ENCODE measurements around the gene AKNA.

The AKNA gene

GRCh38 chr9:114395768-114396167 lies 8.0 kb upstream of the AKNA start:
- no peak for DNase-seq

DNA sequence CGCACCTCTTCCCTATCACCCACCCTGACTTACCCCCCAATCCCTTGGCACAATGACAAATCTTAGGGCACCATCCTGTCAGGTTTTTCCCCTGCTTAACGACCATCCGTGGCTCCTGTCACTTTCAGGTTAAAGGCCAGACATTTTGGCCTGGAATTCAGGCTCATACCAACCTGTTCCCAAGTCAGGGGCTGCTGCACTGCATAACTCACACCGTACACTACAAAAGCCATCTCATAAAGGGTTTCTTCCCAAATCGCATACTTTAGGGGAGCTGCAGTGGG lies 7.5 kb upstream of the AKNA start:
- no peak for DNase-seq

- DNase-seq = no peak
These were observed 6.9 kb upstream of the AKNA start for GRCh38 chr9:114394523-114395333.

DNA sequence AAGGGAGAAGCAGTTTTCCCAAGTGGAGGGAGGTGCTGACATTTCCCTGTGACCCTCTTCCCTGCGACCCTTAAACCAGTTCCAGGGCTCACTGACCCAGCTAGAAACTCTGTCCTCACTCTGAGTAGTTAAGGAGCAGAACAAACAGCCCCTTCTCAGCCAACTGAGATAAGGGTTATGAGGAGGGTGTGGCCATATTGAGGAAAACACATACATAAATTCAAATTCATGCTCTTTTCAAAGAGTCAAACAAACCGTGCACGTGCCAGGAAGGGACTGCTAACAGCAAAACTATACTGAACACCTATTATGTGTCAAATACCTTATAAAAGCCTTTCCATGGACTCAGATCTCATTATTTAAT lies 4.9 kb upstream of the AKNA start:
- DNase-seq = no peak

DNA sequence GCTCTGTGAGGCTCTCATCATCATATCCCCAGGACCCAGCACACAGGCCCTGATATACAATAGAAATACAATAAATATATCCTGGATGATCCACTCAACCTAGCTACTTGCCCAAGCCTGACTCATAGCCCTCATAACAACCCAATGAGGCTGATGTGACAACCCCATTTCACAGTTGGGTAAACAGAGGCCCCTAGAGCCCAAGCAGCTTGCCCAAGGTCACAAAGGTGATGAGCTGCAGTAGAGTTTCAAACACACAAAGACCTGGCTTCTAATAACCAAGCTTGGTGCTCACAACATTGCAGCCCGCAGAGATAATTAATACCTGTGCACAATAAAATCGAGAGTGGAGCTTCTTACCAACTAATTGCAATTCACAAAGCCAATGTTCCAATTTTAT lies 3.2 kb upstream of the AKNA start:
- DNase-seq = no peak

GRCh38 chr9:114389612-114390368 lies 2.0 kb upstream of the AKNA start:
- DNase-seq = no peak

GRCh38 chr9:114388764-114389375 lies 1.1 kb upstream of the AKNA start:
- no peak for DNase-seq

GRCh38 chr9:114388357-114388682 lies 538 bp upstream of the AKNA start:
- DNase-seq = no peak

DNA sequence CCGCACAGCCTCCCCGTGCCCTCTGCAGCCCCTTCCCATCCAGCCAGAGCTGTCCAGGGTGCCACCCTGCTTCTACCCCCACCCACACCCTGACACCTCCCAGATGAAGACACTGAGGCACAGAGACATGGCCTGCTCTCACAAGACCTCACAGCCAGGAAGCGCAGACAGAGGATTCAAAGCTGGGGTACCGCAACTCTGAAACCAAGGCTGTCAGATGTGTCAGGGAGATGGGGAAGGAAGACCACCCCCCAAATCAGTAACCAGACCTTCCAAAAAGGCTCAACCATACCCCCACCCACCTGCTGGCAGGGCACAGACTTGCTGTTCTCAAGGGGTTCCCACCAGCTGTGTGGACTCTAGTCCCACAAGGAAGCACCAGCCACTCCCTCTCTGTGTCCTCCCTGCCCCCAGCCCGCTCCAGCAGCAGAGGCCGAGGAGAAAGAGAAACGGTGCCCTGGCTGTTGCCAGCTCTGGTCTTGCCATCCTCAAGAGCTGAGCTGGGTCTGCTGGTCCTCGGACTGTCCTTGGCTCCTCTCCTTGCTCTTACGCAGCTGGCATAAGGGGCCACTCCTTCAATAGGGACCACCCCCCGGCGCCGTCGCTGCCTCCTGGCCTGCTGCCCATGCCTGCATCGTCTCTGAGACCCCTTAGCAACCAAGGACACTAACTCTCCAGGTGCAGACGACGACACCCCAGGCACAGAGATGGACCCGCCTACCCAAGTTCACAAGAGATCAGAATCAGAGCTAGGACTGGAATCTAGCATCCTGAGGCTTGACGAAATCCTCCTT lies 699 bp downstream of the AKNA start:
- no peak for DNase-seq

DNA sequence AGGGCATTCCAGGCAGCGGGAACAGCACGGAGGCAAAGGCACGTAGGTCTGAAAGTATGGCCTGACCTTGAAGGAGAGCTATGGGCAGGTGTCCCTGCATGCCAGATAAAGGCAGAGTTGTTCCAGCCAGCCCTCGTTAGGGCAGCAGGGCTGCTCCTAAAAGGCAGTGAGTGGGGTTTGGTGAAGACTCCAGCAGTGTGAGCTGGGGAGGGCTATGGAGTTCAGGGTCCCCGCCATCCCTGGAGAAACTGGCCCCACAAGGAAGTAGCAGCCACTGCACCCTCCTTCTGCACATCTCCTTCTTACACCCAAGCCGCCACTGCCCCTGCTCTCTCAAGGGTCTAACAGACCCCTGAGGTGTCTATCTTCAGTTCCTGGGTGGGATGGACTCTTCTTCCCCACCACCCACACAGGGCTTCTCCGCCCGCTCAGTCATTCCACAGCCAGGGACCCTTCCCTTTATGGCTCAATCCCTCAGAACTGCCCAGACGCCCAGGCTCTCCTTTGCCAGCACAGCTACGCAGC lies 1.4 kb downstream of the AKNA start:
- no peak for DNase-seq

DNA sequence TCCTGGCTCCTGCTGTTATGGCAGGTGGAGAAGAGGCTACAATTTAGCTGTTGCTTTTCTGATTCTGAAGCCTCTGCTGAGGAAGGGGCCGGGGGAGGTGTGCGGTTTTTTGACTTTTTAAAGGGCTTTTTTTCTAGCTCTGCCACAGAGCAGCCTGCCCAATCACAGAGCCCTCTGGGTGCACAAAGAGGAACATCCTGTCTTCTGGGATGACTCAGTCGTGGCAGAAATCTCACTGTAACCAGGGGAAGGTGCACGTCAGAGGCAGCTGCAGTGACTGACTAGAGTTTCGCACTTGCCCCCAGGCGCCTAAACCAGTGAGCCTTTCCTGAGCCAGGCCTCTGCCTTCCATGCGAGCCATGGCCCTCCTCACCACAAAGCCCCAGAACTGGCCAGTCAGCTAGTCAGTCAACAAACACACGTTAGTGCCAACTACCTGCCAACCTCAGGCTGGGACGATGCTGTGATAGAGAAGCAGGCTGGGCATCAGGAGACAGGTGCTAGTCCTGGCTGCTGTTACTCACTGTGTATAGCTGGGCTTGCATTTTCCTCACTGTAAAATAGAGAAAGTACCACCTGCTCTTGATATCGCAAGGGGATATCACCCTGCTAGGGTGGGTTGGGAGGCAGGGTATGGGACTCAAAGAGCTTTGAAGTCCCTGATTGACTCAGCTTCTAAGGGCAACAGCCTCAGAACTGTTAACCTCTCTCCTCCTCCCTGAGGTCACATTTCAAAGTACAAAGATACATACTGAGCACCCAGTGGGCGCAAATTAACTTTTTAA lies 2.2 kb downstream of the AKNA start:
- peak; percentile 80 for DNase-seq

DNA sequence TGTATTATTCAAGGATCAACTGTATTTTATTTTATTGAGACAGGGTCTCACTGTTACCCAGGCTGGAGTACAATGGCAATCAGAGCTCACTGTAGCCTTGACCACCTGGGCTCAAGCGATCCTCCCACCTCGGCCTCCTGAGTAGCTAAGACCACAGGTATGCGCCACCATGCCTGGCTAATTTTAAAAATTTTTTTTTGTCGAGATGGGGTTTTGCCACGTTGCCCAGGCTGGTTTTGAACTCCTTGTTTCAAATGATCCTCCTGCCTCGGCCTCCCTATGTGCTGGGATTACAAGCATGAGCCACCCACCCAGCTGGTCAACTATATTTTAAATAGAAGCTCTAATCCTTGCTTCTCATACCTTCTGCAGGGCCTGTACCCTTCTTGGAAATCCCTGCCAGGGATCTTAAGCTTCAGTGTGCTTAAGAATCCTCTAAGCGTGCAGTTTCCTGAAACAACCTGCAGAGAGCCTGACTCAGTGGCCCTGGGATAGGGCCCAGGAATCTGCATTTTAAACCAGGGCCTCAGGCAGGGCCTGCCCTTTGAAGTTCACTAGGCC lies 2.9 kb downstream of the AKNA start:
- no peak for DNase-seq

DNA sequence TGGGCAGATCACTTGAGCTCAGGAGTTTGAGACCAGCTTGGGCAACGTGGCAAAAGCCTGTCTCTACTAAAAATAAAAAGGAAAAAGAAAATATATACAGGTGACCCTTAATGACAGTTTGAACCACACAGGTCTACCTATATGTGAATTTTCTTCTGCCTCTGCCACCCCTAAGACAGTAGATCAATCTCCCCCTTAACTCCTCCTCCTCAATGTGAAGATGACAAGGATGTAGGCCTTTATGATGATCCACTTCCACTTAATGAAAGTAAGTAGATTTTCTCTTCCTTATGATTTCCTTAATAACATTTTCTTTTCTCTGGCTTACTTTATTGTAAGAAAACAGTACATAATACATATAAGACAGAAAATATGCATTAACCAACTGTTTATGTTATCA lies 3.4 kb downstream of the AKNA start:
- DNase-seq = no peak

DNA sequence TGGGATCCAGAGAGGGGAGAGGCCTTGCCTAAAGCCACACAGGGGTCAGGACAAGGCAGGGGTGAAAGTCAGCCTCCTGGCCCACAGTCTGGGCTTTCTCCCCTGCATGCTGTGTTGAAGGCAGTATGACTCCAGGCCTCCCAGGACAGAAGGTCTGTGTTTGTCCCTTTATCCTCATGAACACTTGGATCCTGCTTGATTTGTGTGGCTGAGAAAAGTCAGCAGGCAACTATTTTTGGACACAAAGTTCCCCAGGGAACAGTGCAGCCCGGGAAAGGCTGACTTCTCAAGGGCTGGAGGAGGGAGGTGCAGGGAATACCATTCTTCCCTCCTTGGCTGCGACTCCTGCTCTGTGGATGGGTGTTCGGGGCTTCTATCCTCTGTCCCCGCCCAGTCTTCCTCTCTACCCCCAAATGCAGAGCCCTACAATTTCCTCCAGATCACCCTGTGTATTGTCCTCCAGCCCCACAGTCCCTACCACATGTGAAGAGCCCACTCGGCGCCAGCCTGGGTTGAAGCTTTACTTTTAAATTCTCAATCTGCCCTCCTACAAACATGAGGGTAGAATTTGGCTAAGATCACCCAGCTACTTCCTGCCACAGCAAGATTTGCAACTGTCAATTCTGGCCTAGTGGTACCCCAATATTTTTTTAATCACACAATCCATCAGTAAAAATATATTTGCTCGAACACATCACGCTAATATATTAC lies 4.1 kb downstream of the AKNA start:
- no peak for DNase-seq

GRCh38 chr9:114382699-114383520 lies 4.9 kb downstream of the AKNA start:
- DNase-seq = peak; percentile 83

- DNase-seq = no peak
These were observed 8.9 kb downstream of the AKNA start for GRCh38 chr9:114378883-114379282.

- DNase-seq = no peak
These were observed 9.8 kb downstream of the AKNA start for GRCh38 chr9:114378016-114378415.

DNA sequence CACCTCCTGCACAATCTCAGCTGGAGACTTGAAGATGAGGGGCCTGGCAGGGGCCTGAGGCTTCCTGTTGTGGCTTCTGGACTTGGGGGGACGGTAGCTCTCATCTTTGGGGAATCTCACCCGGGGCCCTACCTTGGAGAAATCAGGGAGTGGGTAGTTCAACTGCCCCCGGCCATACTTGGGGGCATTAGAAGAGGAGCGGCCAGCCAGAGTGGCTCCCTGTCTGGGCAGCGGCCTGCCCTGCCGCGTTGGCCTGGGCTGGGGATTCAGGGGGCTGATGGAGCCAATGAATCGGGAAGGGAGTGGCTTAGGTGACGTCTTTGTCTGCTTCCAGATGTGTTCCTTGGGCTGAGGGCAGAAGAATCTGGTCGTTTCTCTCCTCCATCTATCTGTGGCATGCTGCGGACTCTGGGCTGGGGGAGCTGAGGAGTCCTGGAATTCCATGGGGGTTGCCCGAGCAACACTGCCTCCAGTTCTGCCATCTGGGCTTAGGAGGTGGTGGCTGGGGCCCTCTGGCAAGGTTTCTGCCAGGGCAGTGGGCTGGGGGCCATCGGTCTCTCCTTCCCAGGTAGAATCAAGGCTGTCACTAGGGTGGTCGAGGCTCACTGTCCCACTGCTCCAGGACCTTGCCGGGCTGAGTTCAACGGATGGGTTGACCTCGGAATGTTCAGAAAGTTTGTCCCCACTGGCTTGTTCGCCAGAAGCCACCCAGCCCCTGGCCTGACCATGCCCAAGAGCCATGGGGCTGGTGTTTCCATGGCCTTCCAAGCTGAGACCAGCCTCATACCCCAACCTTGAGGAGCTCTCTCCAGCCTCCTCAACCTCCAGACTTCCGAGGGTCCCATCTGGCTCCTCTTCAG lies 11.0 kb downstream of the AKNA start:
- no peak for DNase-seq

DNA sequence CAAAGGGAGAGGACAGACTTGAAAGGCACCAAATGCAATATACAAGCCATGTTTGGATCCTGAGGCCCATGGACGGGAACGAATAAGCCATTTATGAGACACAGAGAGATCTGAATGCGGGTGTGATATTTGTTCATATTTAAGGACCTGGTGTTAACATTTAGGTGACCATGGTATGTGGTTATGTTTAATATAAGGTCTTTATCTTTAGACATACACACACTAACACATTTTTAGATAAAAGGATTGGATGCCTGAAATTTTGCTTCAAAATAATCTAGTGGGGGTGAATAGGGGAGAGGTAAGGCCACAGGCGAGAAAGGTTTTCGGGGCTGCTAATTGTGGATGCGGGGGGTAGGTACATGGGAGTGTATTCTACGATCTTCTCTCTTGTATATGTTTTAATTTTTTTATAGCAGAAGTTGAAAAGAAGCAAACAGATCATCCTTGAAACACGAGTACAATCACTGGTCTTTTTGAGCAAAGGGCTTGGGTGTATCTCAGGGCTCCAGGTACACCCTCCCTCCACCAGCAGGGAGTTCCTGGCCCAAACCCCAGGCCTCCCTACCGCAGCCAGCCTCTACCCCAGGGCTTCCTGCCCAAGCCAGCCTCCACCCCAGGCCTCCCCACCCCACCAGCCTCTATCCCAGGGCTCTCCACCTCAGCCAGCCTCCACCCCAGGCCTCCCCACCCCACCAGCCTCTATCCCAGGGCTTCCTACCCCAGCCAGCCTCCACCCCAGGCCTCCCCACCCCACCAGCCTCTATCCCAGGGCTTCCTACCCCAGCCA lies 12.2 kb downstream of the AKNA start:
- no peak for DNase-seq
